ENCODE data around the gene ZNF550. TPM values are rescaled to one million over a fixed set of nuclear protein-coding genes. Genes with fewer than 3 reads are reported as not detected.

ZNF550 gene
- polyA plus RNA-seq, 1 donor (not counting 4 experiments of a cell fraction or from before 2014, with no cell fraction given), result 7.3 TPM

- FAIRE-seq, result no peak
- TF ChIP-seq CTCF (optimal IDR thresholded peaks at IDR 0.05 in 1 of 3, IDR thresholded peaks at IDR 0.05 in 1 of 3, conservative IDR thresholded peaks at IDR 0.05 in 1 of 3; ENCODE audit: extremely low read depth in 1 of 3, insufficient read depth in 2 of 3, low read length in 3 of 3) (no peak), EZH2 (IDR thresholded peaks at IDR 0.05; ENCODE audit: low read length) (no peak)
- peaks cover 12% of the 10 kb centered on the region for H3K4me1 ChIP-seq (ENCODE audit: control insufficient read depth, extremely low read depth, insufficient read depth, low read length)
- no peak overlapping the region for H3K4me2 ChIP-seq (ENCODE audit: control insufficient read depth, extremely low read depth, insufficient read depth, low read depth, low read length)
- DNase-seq (ENCODE audit: low read depth, low spot score), result no peak
- dilution Hi-C loops (cut with MboI; ENCODE audit: extremely low pct_ligation_motif_present, low sequenced_read_pairs), result no loop called here
- H3K9me3 ChIP-seq (ENCODE audit: control insufficient read depth, low read depth, low read length), result peaks cover 12% of the 10 kb centered on the region
- no peak overlapping the region for H3K27ac ChIP-seq (ENCODE audit: control insufficient read depth, insufficient read depth, low read length)
- H3K36me3 ChIP-seq (ENCODE audit: control insufficient read depth in 2 of 2, extremely low read depth in 1 of 2, insufficient read depth in 2 of 2, low read length in 2 of 2), result no peaks in the 10 kb centered on the region
- H3K9me1 ChIP-seq (ENCODE audit: control insufficient read depth, extremely low read depth, insufficient read depth, low read length), result no peaks in the 10 kb centered on the region
- H2AFZ ChIP-seq (ENCODE audit: control insufficient read depth, low read length), result no peak overlapping the region
- no peak overlapping the region for H3K4me3 ChIP-seq (ENCODE audit: control insufficient read depth in 2 of 3, extremely low read depth in 1 of 3, insufficient read depth in 2 of 3, low read depth in 1 of 3, low read length in 3 of 3)
- peaks cover 10% of the 10 kb centered on the region for H3K79me2 ChIP-seq (ENCODE audit: control insufficient read depth, insufficient read depth, low read length)
- no peaks in the 10 kb centered on the region for H3K27me3 ChIP-seq (ENCODE audit: control insufficient read depth, extremely low read depth, insufficient read depth, low read length)
- no peaks in the 10 kb centered on the region for H4K20me1 ChIP-seq (ENCODE audit: control insufficient read depth, extremely low read depth, insufficient read depth, low read length)
- no peak overlapping the region for H3K9ac ChIP-seq (ENCODE audit: control insufficient read depth, extremely low read depth, insufficient read depth, low read length)
Observed at GRCh38 chr19:57563547-57563946, 3.9 kb upstream of the ZNF550 start.

- DNase-seq (ENCODE audit: low read depth, low spot score) (no peak), FAIRE-seq (no peak)
- dilution Hi-C loops (cut with MboI; ENCODE audit: extremely low pct_ligation_motif_present, low sequenced_read_pairs), result no loop called here
- peak overlapping the region; percentile 67 to 89 (median 69) for H3K4me3 ChIP-seq (ENCODE audit: control insufficient read depth in 2 of 3, extremely low read depth in 1 of 3, insufficient read depth in 2 of 3, low read depth in 1 of 3, low read length in 3 of 3)
- H3K36me3 ChIP-seq (ENCODE audit: control insufficient read depth in 2 of 2, extremely low read depth in 1 of 2, insufficient read depth in 2 of 2, low read length in 2 of 2), result peaks cover 4 to 9% of the 10 kb centered on the region in 2 experiments
- peaks cover 2% of the 10 kb centered on the region for H3K9me3 ChIP-seq (ENCODE audit: control insufficient read depth, low read depth, low read length)
- H3K27me3 ChIP-seq (ENCODE audit: control insufficient read depth, extremely low read depth, insufficient read depth, low read length), result no peaks in the 10 kb centered on the region
- H3K9ac ChIP-seq (ENCODE audit: control insufficient read depth, extremely low read depth, insufficient read depth, low read length), result peak overlapping the region; percentile 82
- H3K9me1 ChIP-seq (ENCODE audit: control insufficient read depth, extremely low read depth, insufficient read depth, low read length), result no peaks in the 10 kb centered on the region
- H2AFZ ChIP-seq (ENCODE audit: control insufficient read depth, low read length), result peak overlapping the region; percentile 96
- TF ChIP-seq CTCF (optimal IDR thresholded peaks at IDR 0.05 in 1 of 3, IDR thresholded peaks at IDR 0.05 in 1 of 3, conservative IDR thresholded peaks at IDR 0.05 in 1 of 3; ENCODE audit: extremely low read depth in 1 of 3, insufficient read depth in 2 of 3, low read length in 3 of 3), result no peak
- TF ChIP-seq EZH2 (IDR thresholded peaks at IDR 0.05; ENCODE audit: low read length), result no peak
- H3K4me1 ChIP-seq (ENCODE audit: control insufficient read depth, extremely low read depth, insufficient read depth, low read length), result peaks cover 16% of the 10 kb centered on the region
- peak overlapping the region; percentile 53 for H3K27ac ChIP-seq (ENCODE audit: control insufficient read depth, insufficient read depth, low read length)
- peak overlapping the region; percentile 94 for H3K4me2 ChIP-seq (ENCODE audit: control insufficient read depth, extremely low read depth, insufficient read depth, low read depth, low read length)
- no peaks in the 10 kb centered on the region for H4K20me1 ChIP-seq (ENCODE audit: control insufficient read depth, extremely low read depth, insufficient read depth, low read length)
- H3K79me2 ChIP-seq (ENCODE audit: control insufficient read depth, insufficient read depth, low read length), result peaks cover 23% of the 10 kb centered on the region
Observed at GRCh38 chr19:57560049-57560491, 407 bp upstream of the ZNF550 start.

Measured in keratinocyte (primary cell).